Kasumi-1 (cell line): Measurements from ENCODE around the gene CCDC91.

Experiments used
- DNase-seq, 2 experiments: peaks; one replicate each; lab custom pipeline; 2025; lab: John Stamatoyannopoulos, UW

CCDC91 gene

GRCh38 chr12:28190321-28191050, at the start of gene CCDC91:
Gene CCDC91, plus strand, starts transcription at chr12:28190456. Its CDS starts 66,760 bp downstream, at chr12:28257216.
- DNase-seq, result peak; percentile 73 to 78

- DNase-seq, result no peak
Measured at GRCh38 chr12:28144059-28144458, 46.2 kb upstream of the CCDC91 start.

GRCh38 chr12:28144532-28144931, 45.7 kb upstream of the CCDC91 start:
- no peak for DNase-seq

- no peak for DNase-seq
Measured at GRCh38 chr12:28145216-28145615, 45.0 kb upstream of the CCDC91 start.

- no peak for DNase-seq
Measured at GRCh38 chr12:28149279-28149678, 41.0 kb upstream of the CCDC91 start.

GRCh38 chr12:28156362-28156761, 33.9 kb upstream of the CCDC91 start:
- DNase-seq, result no peak

- DNase-seq, result no peak
Measured at GRCh38 chr12:28156804-28157203, 33.5 kb upstream of the CCDC91 start.

- DNase-seq, result no peak
Measured at GRCh38 chr12:28158353-28158752, 31.9 kb upstream of the CCDC91 start.

- DNase-seq, result no peak
Measured at GRCh38 chr12:28159688-28160087, 30.6 kb upstream of the CCDC91 start.

GRCh38 chr12:28161697-28162096, 28.6 kb upstream of the CCDC91 start:
- DNase-seq, result no peak

- no peak for DNase-seq
Measured at GRCh38 chr12:28162697-28163096, 27.6 kb upstream of the CCDC91 start.

GRCh38 chr12:28164644-28165275, 25.5 kb upstream of the CCDC91 start:
- DNase-seq, result no peak

- DNase-seq, result no peak
Measured at GRCh38 chr12:28167981-28168485, 22.2 kb upstream of the CCDC91 start.

- no peak for DNase-seq
Measured at GRCh38 chr12:28171356-28172060, 18.7 kb upstream of the CCDC91 start.

GRCh38 chr12:28172434-28173030, 17.7 kb upstream of the CCDC91 start:
- DNase-seq, result peak; percentile 51 to 72

GRCh38 chr12:28173440-28173839, 16.8 kb upstream of the CCDC91 start:
- no peak for DNase-seq

GRCh38 chr12:28175098-28175589, 15.1 kb upstream of the CCDC91 start:
- DNase-seq, result no peak

GRCh38 chr12:28176295-28176694, 14.0 kb upstream of the CCDC91 start:
- DNase-seq, result no peak

GRCh38 chr12:28177461-28177860, 12.8 kb upstream of the CCDC91 start:
- DNase-seq, result no peak

- DNase-seq, result no peak
Measured at GRCh38 chr12:28177905-28178304, 12.4 kb upstream of the CCDC91 start.

- peak in 1 of 2 experiments; percentile 9 for DNase-seq
Measured at GRCh38 chr12:28178775-28179174, 11.5 kb upstream of the CCDC91 start.

GRCh38 chr12:28180786-28181185, 9.5 kb upstream of the CCDC91 start:
- DNase-seq, result no peak
